ENCODE results near the gene UBN2. TPM values are rescaled to one million over a fixed set of nuclear protein-coding genes. Genes with fewer than 3 reads are reported as not detected.
A peak's percentile ranks its signal among the peaks of the same experiment; 100 is the strongest.
"Not testable (repeated sequence)": the region's sequence is repeated elsewhere in the genome, so short reads cannot be mapped to it uniquely, and the experiment has no call there.

UBN2 gene
- total RNA-seq, 1 donor from 2014 or later = 21.0 TPM

DNA sequence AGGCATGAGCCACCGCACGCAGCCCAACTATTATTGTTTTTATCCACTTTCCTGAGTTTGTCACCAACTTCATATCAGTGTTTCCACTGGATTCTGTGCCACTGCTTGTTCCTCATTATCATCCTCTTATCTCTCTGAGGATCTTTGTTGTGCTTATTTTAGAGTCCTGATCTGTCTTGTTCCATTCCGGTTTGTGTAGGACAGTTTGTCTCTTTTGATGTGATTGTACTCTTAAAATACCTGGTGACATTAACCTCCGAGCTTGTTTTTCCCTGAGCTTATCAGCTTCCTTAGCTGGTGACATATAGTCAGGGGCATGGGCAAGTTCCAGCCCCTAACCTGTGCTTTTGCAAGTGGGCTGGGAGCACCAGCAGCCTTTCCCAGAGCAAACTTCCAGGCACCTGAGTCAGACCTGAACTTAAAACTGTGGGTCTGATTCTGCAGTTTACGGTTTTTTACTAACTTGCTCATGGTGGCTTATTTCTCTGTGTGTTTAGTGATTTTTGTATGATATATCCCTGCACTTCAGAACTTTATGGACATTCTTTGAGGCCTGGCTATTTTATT, 87.0 kb downstream of the UBN2 start:
- TF ChIP-seq CTCF (IDR thresholded peaks at IDR 0.05) = no peak
- no peak overlapping the region for H3K27ac Mint-ChIP-seq (ENCODE audit: unreplicated experiment)
- no peaks in the 10 kb centered on the region for H3K27me3 Mint-ChIP-seq (ENCODE audit: unreplicated experiment)
- H3K9me3 Mint-ChIP-seq (ENCODE audit: unreplicated experiment) = no peaks in the 10 kb centered on the region
- no peak overlapping the region for H3K4me3 Mint-ChIP-seq (ENCODE audit: unreplicated experiment)
- H3K4me1 Mint-ChIP-seq (ENCODE audit: unreplicated experiment) = no peaks in the 10 kb centered on the region
- no peak for DNase-seq (ENCODE audit: extremely low spot score, unreplicated experiment)
- no peaks in the 10 kb centered on the region for H3K36me3 Mint-ChIP-seq (ENCODE audit: unreplicated experiment)

- no peaks in the 10 kb centered on the region for H3K36me3 Mint-ChIP-seq (ENCODE audit: unreplicated experiment)
- no peak overlapping the region for H3K4me3 Mint-ChIP-seq (ENCODE audit: unreplicated experiment)
- H3K9me3 Mint-ChIP-seq (ENCODE audit: unreplicated experiment) = no peaks in the 10 kb centered on the region
- H3K4me1 Mint-ChIP-seq (ENCODE audit: unreplicated experiment) = no peaks in the 10 kb centered on the region
- peak; percentile 22 for TF ChIP-seq CTCF (IDR thresholded peaks at IDR 0.05)
- no peaks in the 10 kb centered on the region for H3K27me3 Mint-ChIP-seq (ENCODE audit: unreplicated experiment)
- no peak for DNase-seq (ENCODE audit: extremely low spot score, unreplicated experiment)
- no peak overlapping the region for H3K27ac Mint-ChIP-seq (ENCODE audit: unreplicated experiment)
These were observed 90.2 kb downstream of the UBN2 start for GRCh38 chr7:139321071-139321745.

DNA sequence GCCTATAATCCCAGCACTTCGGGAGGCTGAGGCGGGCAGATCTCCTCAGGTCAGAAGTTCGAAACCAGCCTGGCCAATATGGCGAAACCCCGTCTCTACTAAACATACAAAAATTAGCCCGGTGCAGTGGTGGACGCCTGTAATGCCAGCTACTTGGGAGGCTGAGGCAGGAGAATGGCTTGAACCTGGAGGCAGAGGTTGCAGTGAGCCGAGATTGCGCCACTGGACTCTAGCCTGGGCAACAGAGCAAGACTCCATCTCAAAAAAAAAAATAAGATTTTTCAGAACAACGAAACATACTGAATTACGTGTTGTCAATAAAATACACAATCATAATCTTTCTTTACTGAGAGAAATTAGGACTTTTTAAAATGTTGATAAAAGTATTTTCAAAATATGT, 93.7 kb downstream of the UBN2 start:
- H3K4me1 Mint-ChIP-seq (ENCODE audit: unreplicated experiment); H3K36me3 Mint-ChIP-seq (ENCODE audit: unreplicated experiment); H3K9me3 Mint-ChIP-seq (ENCODE audit: unreplicated experiment); H3K27me3 Mint-ChIP-seq (ENCODE audit: unreplicated experiment); H3K27ac Mint-ChIP-seq (ENCODE audit: unreplicated experiment); H3K4me3 Mint-ChIP-seq (ENCODE audit: unreplicated experiment); DNase-seq (ENCODE audit: extremely low spot score, unreplicated experiment): not testable (repeated sequence)

DNA sequence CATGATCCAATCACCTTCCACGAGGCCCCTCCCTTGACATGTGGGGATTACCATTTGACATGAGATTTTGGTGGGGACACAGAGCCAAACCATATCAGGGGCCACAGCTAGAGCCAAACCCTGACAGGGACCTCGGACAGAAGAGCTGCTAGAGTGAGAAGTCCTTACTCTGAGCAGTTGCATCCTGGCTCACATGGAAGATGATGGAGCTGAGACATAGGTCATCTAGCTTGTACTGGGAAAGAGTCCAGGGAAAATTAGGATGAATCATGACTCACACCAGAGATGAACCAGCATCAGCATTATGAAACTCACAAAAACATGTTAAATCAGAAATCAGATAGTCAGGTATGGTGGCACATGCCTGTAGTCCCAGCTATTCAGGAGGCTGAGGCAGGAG, 97.3 kb downstream of the UBN2 start:
- Mint-ChIP-seq H3K36me3 (ENCODE audit: unreplicated experiment) (no peaks in the 10 kb centered on the region), H3K4me3 (ENCODE audit: unreplicated experiment) (no peak overlapping the region), H3K9me3 (ENCODE audit: unreplicated experiment) (no peaks in the 10 kb centered on the region), H3K27ac (ENCODE audit: unreplicated experiment) (no peak overlapping the region), H3K4me1 (ENCODE audit: unreplicated experiment) (no peaks in the 10 kb centered on the region), H3K27me3 (ENCODE audit: unreplicated experiment) (peaks cover 3% of the 10 kb centered on the region)
- no peak for TF ChIP-seq CTCF (IDR thresholded peaks at IDR 0.05)
- peak; percentile 54 for DNase-seq (ENCODE audit: extremely low spot score, unreplicated experiment)

- Mint-ChIP-seq H3K27ac (ENCODE audit: unreplicated experiment) (no peak overlapping the region), H3K4me3 (ENCODE audit: unreplicated experiment) (no peak overlapping the region), H3K27me3 (ENCODE audit: unreplicated experiment) (peaks cover 3% of the 10 kb centered on the region), H3K9me3 (ENCODE audit: unreplicated experiment) (no peaks in the 10 kb centered on the region), H3K4me1 (ENCODE audit: unreplicated experiment) (no peaks in the 10 kb centered on the region), H3K36me3 (ENCODE audit: unreplicated experiment) (no peaks in the 10 kb centered on the region)
- DNase-seq (ENCODE audit: extremely low spot score, unreplicated experiment) = no peak
- no peak for TF ChIP-seq CTCF (IDR thresholded peaks at IDR 0.05)
These were observed 98.1 kb downstream of the UBN2 start for GRCh38 chr7:139329119-139329518.
